GM13976 (cell line): ENCODE measurements around the gene SPECC1.
"Not testable (repeated sequence)": the region's sequence is repeated elsewhere in the genome, so short reads cannot be mapped to it uniquely, and the experiment has no call there.

Source experiments
- DNase-seq: peaks from one replicate; pipeline ENCODE4 v3.0.0; 2012; ENCODE audit warnings: low spot score
- CTCF ChIP-seq: IDR thresholded peaks from 2 replicates; pipeline ENCODE4 v1.5.1; 2012; ENCODE audit warnings: borderline replicate concordance, mild to moderate bottlenecking; ENCODE audit not compliant: insufficient read depth; ENCODE audit errors: extremely low read depth, missing control alignments, control extremely low read depth
- in situ Hi-C: fragments of 300-500 bp; cut with MboI; formaldehyde crosslinking; loops from one replicate; pipeline ENCODE4 v1.12.0; 2022; ENCODE audit warnings: low sequenced_read_pairs, mixed read lengths, inconsistent platforms; ENCODE audit not compliant: unreplicated experiment

The SPECC1 gene

GRCh38 chr17:20092973-20093626, 83.9 kb downstream of the SPECC1 start:
- in situ Hi-C loops = no loop called here

GRCh38 chr17:20094777-20095176, 85.6 kb downstream of the SPECC1 start:
- in situ Hi-C loops = no loop called here
- TF ChIP-seq CTCF = no peak

More at GRCh38 chr17:20092973-20093626, 83.9 kb downstream of the SPECC1 start:
- DNase-seq = no peak
- no peak for TF ChIP-seq CTCF

GRCh38 chr17:20095336-20096080, 86.3 kb downstream of the SPECC1 start:
- DNase-seq = no peak
- no peak for TF ChIP-seq CTCF
- in situ Hi-C loops = no loop called here

More at GRCh38 chr17:20094777-20095176, 85.6 kb downstream of the SPECC1 start:
- no peak for DNase-seq

- in situ Hi-C loops = no loop called here
- DNase-seq = no peak
- no peak for TF ChIP-seq CTCF
These were observed 87.3 kb downstream of the SPECC1 start for GRCh38 chr17:20096430-20096829.

GRCh38 chr17:20097330-20097729, 88.2 kb downstream of the SPECC1 start:
- DNase-seq = no peak
- in situ Hi-C loops = no loop called here
- TF ChIP-seq CTCF = no peak

- in situ Hi-C loops = no loop called here
- no peak for TF ChIP-seq CTCF
- DNase-seq = no peak
These were observed 89.2 kb downstream of the SPECC1 start for GRCh38 chr17:20098314-20098713.

GRCh38 chr17:20100806-20101205, 91.6 kb downstream of the SPECC1 start:
- DNase-seq, in situ Hi-C loops: not testable (repeated sequence)
